ENCODE results near the gene MTA3.
"Not testable (repeated sequence)": the region's sequence is repeated elsewhere in the genome, so short reads cannot be mapped to it uniquely, and the experiment has no call there.

Gene MTA3

GRCh38 chr2:42568401-42569115, at the start of gene MTA3:
Gene MTA3, plus strand, starts transcription at chr2:42568632. Its CDS starts 114 bp downstream, at chr2:42568746.
- DNase-seq = no peak

- no peak for DNase-seq
Measured at GRCh38 chr2:42519624-42520023, 48.8 kb upstream of the MTA3 start.

- no peak for DNase-seq
Measured at GRCh38 chr2:42522035-42522434, 46.4 kb upstream of the MTA3 start.

GRCh38 chr2:42523341-42523740, 45.1 kb upstream of the MTA3 start:
- no peak for DNase-seq

- no peak for DNase-seq
Measured at GRCh38 chr2:42532397-42532796, 36.0 kb upstream of the MTA3 start.

- DNase-seq = no peak
Measured at GRCh38 chr2:42537493-42537892, 30.9 kb upstream of the MTA3 start.

GRCh38 chr2:42542871-42543270, 25.6 kb upstream of the MTA3 start:
- no peak for DNase-seq

- no peak for DNase-seq
Measured at GRCh38 chr2:42545023-42545721, 23.3 kb upstream of the MTA3 start.

GRCh38 chr2:42545841-42546390, 22.5 kb upstream of the MTA3 start:
- DNase-seq = no peak

- no peak for DNase-seq
Measured at GRCh38 chr2:42547014-42547413, 21.4 kb upstream of the MTA3 start.

- no peak for DNase-seq
Measured at GRCh38 chr2:42547446-42548295, 20.8 kb upstream of the MTA3 start.

GRCh38 chr2:42550870-42551269, 17.6 kb upstream of the MTA3 start:
- no peak for DNase-seq

GRCh38 chr2:42554392-42554791, 14.0 kb upstream of the MTA3 start:
- DNase-seq = no peak

GRCh38 chr2:42556315-42556890, 12.0 kb upstream of the MTA3 start:
- no peak for DNase-seq

GRCh38 chr2:42557306-42557705, 11.1 kb upstream of the MTA3 start:
- no peak for DNase-seq

- no peak for DNase-seq
Measured at GRCh38 chr2:42558827-42559226, 9.6 kb upstream of the MTA3 start.

GRCh38 chr2:42560133-42560532, 8.3 kb upstream of the MTA3 start:
- not testable (repeated sequence) for DNase-seq

- DNase-seq = no peak
Measured at GRCh38 chr2:42560899-42561298, 7.5 kb upstream of the MTA3 start.

GRCh38 chr2:42562474-42563144, 5.8 kb upstream of the MTA3 start:
- no peak for DNase-seq

GRCh38 chr2:42566025-42566424, 2.4 kb upstream of the MTA3 start:
- no peak for DNase-seq

GRCh38 chr2:42566837-42567321, 1.6 kb upstream of the MTA3 start:
- no peak for DNase-seq

- no peak for DNase-seq
Measured at GRCh38 chr2:42567364-42567763, 1.1 kb upstream of the MTA3 start.
